Progenitor cell of endocrine pancreas (in vitro differentiated cells): ENCODE data around the gene IDI1. TPM values are rescaled to one million over a fixed set of nuclear protein-coding genes. Genes with fewer than 3 reads are reported as not detected.

Experiments
- DNase-seq: peaks from one replicate; pipeline ENCODE4 v3.0.0; 2021; ENCODE audit warnings: low spot score; ENCODE audit not compliant: unreplicated experiment
- H3K27ac Mint-ChIP-seq: 2 replicates; pipeline ENCODE4 v1.8.0; 2021; ENCODE audit warnings: mild to moderate bottlenecking, moderate library complexity, mixed read lengths
- H3K27me3 Mint-ChIP-seq: 2 replicates; pipeline ENCODE4 v1.8.0; 2021; ENCODE audit warnings: mixed read lengths
- H3K36me3 Mint-ChIP-seq: 2 replicates; pipeline ENCODE4 v1.8.0; 2022; ENCODE audit warnings: mixed read lengths; ENCODE audit not compliant: insufficient read depth
- H3K4me1 Mint-ChIP-seq: 2 replicates; pipeline ENCODE4 v1.8.0; 2021; ENCODE audit warnings: low read depth, mixed read lengths
- H3K4me3 Mint-ChIP-seq: 2 replicates; pipeline ENCODE4 v1.8.0; 2021; ENCODE audit warnings: low read depth, mild to moderate bottlenecking, moderate library complexity, mixed read lengths
- H3K9me3 Mint-ChIP-seq: 2 replicates; pipeline ENCODE4 v1.8.0; 2021; ENCODE audit warnings: low read depth, mixed read lengths
- CTCF ChIP-seq: fragments of 200-600 bp; sonication (generic); IDR thresholded peaks from one replicate; pipeline ENCODE4 v1.5.0; 2021; ENCODE audit warnings: antibody characterized with exemption, mild to moderate bottlenecking; ENCODE audit not compliant: unreplicated experiment
- total RNA-seq: library from RNA; stranded (reverse); gene quantifications from 2 replicates; pipeline ENCODE4 v1.2.1, GENCODE V29; 2021

The IDI1 gene
- total RNA-seq, 1 donor from 2014 or later = 46.3 TPM

GRCh38 chr10:1006573-1006972 is 42.3 kb downstream of the IDI1 start:
- Mint-ChIP-seq H3K27ac (no peak overlapping the region), H3K4me1 (no peaks in the 10 kb centered on the region), H3K4me3 (no peak overlapping the region), H3K9me3 (peaks cover 10% of the 10 kb centered on the region), H3K27me3 (no peaks in the 10 kb centered on the region), H3K36me3 (peaks cover 46% of the 10 kb centered on the region)
- no peak for DNase-seq
- no peak for TF ChIP-seq CTCF

- Mint-ChIP-seq H3K36me3 (peaks cover 51% of the 10 kb centered on the region), H3K27ac (no peak overlapping the region), H3K9me3 (peaks cover 14% of the 10 kb centered on the region), H3K4me3 (no peak overlapping the region), H3K27me3 (no peaks in the 10 kb centered on the region), H3K4me1 (no peaks in the 10 kb centered on the region)
- TF ChIP-seq CTCF = no peak
- no peak for DNase-seq
Observed at GRCh38 chr10:1003884-1004670, 44.8 kb downstream of the IDI1 start.

- no peaks in the 10 kb centered on the region for H3K4me1 Mint-ChIP-seq
- H3K27me3 Mint-ChIP-seq = no peaks in the 10 kb centered on the region
- peaks cover 53% of the 10 kb centered on the region for H3K36me3 Mint-ChIP-seq
- no peak for TF ChIP-seq CTCF
- DNase-seq = no peak
- no peak overlapping the region for H3K4me3 Mint-ChIP-seq
- H3K9me3 Mint-ChIP-seq = peaks cover 14% of the 10 kb centered on the region
- H3K27ac Mint-ChIP-seq = no peak overlapping the region
Observed at GRCh38 chr10:1002425-1003006, 46.4 kb downstream of the IDI1 start.

- H3K4me3 Mint-ChIP-seq = no peak overlapping the region
- H3K36me3 Mint-ChIP-seq = peaks cover 47% of the 10 kb centered on the region
- H3K9me3 Mint-ChIP-seq = peaks cover 7% of the 10 kb centered on the region
- DNase-seq = no peak
- no peak for TF ChIP-seq CTCF
- H3K27ac Mint-ChIP-seq = no peak overlapping the region
- H3K4me1 Mint-ChIP-seq = no peaks in the 10 kb centered on the region
- no peaks in the 10 kb centered on the region for H3K27me3 Mint-ChIP-seq
Observed at GRCh38 chr10:997266-998022, 51.5 kb downstream of the IDI1 start.

- peaks cover 2% of the 10 kb centered on the region for H3K9me3 Mint-ChIP-seq
Observed at GRCh38 chr10:996031-996430, 52.9 kb downstream of the IDI1 start.

More at GRCh38 chr10:996031-996430, 52.9 kb downstream of the IDI1 start:
- H3K4me3 Mint-ChIP-seq = no peak overlapping the region
- DNase-seq = no peak
- H3K27me3 Mint-ChIP-seq = no peaks in the 10 kb centered on the region
- H3K27ac Mint-ChIP-seq = no peak overlapping the region
- H3K4me1 Mint-ChIP-seq = no peaks in the 10 kb centered on the region
- peaks cover 36% of the 10 kb centered on the region for H3K36me3 Mint-ChIP-seq
- no peak for TF ChIP-seq CTCF
